HG03442 (cell line): ENCODE measurements around the gene AKR1E2.
"Not testable (repeated sequence)": the region's sequence is repeated elsewhere in the genome, so short reads cannot be mapped to it uniquely, and the experiment has no call there.

ENCODE experiments used
- ATAC-seq: cut with Tn5 transposase; IDR thresholded peaks from one replicate; pipeline ENCODE4 v1.9.1; 2021; ENCODE audit warnings: mild to moderate bottlenecking, moderate library complexity; ENCODE audit not compliant: unreplicated experiment

The AKR1E2 gene

DNA sequence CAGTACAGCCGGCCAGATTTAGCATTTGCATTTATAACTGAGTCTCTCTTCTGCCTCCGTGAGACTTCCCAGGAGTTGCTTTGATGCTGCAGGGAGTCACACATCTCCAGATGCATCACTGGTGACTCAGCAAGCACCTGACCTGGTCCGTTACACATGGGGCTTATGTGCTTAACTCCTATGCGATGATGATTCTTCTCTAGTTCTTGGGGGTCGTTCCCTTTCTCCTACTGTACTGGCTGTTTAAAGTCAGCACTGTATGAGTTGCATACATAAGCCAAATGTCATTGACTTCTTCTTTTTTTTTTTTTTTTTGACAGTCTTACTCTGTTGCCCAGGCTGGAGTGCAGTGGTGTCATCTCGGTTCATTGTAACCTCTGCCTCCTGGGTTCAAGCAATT, 13.0 kb upstream of the AKR1E2 start:
- no peak for ATAC-seq

DNA sequence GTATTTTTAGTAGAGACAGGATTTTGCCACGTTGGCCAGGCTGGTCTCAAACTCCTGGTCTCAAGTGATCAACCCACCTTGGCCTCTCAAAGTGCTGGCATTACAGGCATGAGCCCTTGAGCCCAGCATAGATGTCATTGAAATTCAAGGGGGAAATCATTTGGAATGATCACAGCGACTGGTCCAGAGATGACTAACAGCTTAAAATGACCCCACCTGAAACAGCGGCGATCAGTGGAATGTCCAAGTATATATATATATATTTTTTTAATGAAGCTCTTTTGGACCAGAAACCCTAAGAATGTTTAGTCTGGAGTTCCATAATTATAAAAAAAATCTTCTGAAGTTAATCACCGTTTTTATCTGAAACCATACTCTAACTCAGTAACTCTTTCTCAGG, 12.5 kb upstream of the AKR1E2 start:
- no peak for ATAC-seq

DNA sequence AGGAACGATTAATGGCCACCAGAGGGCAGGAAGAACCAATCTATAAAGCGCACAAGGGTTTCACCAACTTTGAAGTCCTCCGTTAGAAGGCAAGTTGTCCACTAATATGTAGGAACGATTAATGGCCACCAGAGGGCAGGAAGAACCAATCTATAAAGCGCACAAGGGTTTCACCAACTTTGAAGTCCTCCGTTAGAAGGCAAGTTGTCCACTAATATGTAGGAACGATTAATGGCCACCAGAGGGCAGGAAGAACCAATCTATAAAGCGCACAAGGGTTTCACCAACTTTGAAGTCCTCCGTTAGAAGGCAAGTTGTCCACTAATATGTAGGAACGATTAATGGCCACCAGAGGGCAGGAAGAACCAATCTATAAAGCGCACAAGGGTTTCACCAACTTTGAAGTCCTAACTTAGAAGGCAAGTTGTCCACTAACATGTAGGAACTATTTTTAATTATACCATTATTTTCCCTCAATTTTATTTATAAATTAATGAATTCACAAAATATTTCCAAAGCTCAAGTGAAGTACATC, 10.3 kb upstream of the AKR1E2 start:
- ATAC-seq: not testable (repeated sequence)

DNA sequence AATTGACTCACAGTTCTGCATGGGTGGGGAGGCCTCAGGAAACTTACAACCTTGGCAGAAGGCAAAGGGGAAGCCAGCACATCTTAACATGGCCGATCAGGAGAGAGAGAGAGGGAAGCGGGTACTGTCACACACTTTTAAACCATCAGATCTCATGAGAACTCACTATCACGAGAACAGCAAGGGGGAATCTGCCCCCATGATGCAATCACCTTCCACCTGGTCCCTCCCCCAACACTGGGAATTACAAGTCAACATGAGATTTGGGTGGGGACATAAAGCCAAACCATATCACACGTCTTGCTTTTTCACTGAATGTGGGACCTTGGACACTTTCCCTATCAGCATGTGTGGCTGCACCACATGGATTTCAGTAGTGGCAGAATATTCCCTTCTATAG, 9.0 kb upstream of the AKR1E2 start:
- ATAC-seq: no peak

DNA sequence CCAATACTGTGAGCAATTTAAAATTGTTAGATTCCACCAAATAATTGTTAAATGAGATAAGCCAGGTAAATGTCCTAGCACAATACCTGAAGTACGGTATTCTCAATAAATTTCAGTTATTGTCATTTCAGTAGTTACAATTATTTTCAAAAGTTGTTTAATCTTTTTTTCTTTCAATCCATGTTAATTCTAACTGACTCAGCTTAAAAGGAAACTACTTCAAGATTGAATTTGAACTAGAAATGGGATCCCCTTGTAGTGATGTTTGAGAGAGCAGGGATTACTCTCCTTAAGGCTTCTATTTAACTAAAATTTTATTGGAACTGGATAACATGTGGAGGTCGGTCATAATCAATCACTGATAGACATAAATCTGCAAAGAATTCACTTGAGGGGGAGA, 6.9 kb upstream of the AKR1E2 start:
- ATAC-seq: no peak

DNA sequence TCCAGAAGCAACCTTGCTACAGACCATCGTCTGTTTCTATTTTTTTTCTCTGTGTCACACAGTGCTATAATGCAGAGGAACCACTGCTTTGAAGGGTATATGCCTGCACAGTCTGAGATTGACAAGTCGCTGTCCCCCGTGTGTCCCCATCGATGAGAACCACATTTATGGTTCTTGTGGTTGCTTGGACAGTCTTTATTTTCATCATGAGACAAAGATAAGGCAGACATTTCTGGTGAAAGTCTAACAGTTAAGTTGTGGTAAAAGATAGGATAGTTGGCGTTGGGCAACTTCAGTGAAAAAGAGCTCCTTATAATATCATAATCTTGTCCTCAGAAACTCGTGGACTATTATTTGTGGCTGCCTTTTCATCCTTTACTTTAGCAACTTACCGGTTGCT, 6.3 kb upstream of the AKR1E2 start:
- ATAC-seq: no peak

DNA sequence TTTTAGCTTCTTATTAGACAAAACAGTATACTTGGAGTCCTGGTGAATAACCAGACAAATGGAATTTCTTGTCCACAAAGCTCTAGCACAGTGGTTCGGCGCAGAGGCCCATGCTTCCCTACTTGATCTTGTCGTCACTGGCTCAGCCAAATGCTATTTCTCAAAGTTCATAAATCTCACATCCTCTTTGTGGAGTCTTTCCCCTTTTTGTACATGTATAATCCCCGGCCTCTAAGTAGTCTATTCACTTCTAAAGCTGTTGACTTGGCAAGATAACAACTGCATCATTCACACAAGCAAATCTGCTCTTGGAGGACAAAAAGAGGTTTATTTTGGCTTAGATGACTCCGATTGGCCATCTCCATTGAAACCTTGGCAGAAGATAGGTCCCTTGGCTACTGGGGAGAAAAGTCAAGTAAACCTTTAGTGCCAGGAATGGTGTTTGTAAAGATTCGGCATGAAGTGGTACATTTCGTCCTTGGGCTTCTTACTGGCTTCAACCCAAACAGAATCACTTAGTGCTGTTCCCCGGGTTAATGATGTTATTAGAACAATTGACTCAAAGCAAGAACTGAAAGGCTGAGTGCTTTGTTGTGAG, 5.1 kb upstream of the AKR1E2 start:
- ATAC-seq: no peak

DNA sequence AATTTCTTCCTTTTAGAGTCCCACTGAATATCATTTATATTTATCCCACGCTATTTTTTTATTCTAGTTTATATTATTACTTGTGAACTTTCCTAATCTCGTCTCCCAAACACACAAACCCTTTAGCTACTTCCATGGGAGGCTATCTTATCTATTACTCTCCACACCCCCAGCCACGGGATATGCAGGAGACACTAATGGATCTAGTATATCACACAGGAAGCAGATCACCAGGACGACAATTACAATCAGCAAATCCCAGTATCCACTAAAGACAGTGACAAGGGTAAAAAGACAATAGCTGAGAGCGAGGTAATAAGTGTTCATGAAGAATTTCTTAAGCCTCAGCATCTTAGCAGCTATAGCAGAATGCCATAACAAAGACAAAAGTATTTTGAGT, 3.8 kb upstream of the AKR1E2 start:
- ATAC-seq: no peak

DNA sequence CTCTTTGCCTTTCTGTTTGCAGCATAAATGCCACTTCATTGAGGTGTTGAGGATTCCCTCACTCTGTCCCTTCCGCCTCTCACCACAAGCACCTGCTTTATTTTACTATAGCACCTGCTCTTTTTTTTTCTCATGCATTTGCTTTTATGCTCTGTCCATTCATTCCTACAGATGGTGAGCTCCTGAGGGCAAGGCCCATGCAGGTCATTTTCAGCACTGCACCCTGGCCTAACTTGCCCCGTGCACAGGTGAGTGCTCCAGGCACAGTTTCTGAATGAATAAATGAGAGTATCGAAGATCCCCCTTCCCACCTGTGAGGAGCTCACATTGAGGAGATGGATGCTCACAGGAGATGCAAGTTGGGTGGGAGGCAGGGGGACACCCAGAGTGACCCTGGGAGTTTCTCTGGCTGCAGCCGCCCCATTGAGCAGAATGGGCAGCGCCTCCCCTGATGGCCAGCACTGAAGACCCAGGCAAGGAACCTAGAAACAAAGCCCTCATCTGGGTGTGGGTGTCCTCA, 1.2 kb upstream of the AKR1E2 start:
- ATAC-seq: no peak

DNA sequence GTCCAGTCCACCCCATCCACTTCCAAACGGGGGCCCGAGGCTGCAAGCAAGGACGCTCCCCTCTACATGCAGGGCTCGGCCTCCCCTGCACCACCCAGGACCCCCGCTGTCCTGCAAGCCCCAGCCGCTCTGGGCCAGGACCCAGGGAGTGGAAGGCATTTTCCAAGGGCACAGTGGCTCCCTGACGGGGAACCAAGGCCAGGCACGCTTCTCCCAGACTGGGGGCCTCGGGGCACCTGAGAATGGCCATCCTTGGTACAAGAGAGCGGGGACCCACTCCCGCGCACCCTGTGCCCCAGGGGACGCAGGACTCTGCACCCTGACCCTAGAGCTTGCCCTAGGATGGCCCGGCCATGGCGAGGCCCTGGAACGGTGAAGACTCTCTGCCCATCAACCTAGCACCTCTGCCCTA, 545 bp upstream of the AKR1E2 start:
- ATAC-seq: no peak

DNA sequence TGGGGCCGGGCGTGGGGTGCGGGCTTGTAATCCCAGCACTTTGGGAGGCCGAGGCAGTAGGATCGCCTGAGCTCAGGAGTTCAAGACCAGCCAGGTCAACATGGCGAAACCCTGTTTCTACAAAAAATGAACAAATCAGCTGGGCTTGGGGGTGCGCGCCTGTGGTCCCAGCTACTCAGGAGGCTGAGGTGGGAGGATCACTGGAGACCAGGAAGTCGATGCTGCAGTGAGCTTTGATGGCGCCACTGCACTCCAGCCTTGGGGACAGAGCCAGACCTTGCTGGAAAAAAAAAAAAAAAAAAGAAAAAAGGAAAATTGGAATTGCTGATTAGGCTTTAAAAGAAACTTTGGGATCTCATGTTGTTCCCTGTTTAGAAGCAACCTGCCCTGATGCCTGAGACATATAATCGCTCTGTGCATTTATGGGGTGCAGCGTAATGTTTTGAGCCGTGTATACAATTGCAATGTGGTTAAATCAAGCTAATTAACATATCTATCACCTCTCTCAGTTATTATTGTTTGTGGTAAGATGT, 851 bp downstream of the AKR1E2 start:
- ATAC-seq: no peak

DNA sequence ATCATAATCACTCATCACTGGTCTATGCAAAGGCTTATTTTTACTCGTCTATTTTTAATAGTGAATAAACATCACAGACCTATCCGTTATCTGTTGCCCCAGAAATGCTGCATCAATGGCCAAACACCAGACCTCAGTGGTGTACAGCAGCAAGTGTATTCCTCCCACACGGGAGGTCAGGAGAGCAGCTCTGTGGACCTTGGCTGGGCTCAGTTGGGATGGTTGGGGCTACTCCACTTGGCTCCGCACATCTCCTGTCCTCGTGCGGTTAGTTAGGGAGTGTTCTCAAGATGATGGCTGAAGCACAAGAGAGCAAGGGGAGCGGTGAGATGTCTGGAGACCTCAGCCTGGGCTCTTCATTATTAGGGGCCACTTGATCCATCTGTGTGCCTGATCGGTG, 2.0 kb downstream of the AKR1E2 start:
- no peak for ATAC-seq

DNA sequence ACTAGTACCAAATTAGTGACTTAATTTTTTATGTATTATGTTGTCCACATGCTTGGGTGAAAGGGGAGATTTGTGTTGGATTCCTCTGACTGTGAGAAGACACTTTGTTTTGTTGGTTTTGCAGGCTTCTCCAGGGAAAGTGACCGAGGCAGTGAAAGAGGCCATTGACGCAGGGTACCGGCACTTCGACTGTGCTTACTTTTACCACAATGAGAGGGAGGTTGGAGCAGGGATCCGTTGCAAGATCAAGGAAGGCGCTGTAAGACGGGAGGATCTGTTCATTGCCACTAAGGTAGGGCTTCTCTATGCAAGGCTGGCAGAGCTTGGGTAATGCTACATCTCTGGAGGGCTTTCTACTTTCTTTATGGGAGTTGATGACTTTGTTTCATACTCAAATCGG, 4.5 kb downstream of the AKR1E2 start:
- ATAC-seq: no peak

DNA sequence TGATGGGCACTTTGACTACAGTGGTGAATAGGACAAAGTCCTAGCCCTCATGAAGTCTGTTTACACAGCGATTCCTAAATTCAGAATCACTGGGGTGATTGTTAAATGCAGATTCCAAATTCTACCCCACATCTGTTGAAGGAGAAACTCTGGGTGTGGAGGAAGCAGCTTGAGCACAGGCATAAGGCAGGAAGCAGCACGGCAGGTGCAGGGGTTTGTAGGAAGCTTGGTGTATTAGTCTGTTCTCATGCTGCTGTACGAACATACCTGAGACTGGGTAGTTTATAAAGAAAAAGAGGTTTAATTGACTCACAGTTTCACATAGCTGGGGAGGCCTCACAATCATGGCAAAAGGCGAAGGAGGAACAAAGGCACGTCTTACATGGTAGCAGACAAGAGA, 5.1 kb downstream of the AKR1E2 start:
- ATAC-seq: no peak

DNA sequence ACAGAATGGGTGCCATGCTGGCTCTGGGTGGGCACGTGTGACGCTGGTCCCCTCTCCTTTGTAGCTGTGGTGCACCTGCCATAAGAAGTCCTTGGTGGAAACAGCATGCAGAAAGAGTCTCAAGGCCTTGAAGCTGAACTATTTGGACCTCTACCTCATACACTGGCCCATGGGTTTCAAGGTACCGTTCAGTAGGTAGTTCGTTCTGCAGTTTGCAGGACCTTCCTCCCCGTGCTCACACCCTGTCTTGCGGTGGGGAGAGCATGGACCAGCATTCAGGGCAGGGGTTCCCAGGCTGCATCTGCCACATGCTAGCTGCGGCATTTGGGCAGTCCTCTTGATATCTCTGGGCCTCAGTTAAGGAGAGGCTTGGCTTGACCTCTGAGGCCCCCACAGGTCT, 7.3 kb downstream of the AKR1E2 start:
- no peak for ATAC-seq

DNA sequence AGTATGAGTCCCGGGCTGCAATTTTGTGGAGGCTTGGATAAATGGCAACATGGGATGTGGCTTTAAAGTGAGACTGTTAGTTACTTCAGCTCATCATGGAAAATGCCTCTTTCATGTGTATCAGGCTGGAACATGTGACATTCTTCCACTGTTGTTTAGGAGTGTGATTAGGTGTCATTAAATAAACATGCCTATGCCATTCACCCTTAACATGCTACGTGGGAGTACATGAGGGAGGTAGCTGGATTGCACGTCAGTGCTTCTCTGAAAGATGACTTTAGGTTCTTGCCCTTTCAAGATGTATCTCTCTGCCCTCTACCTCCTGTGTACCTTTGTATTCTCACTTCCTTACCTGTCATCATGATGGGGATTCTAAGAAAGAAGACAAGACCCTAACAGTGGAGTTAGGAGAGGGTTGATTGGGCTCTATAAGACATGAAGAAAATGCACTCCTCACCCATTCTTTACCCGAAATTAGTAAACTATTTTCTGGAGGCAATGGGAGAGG, 8.9 kb downstream of the AKR1E2 start:
- no peak for ATAC-seq

DNA sequence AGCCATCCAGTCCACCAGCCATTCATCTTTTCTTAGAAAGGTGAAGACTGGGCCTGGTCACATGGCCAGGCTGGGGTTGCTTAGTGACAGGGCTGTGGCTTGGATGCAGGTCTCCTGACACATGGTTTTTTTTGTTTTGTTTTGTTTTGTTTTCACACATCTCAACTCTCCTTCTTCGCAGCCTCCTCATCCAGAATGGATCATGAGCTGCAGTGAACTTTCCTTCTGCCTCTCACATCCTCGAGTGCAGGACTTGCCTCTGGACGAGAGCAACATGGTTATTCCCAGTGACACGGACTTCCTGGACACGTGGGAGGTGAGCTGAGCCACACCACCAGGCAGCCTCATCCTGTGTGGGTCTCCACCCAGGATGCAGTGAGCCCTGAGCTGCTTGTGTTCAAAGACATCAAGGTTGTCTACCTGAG, 9.5 kb downstream of the AKR1E2 start:
- no peak for ATAC-seq

DNA sequence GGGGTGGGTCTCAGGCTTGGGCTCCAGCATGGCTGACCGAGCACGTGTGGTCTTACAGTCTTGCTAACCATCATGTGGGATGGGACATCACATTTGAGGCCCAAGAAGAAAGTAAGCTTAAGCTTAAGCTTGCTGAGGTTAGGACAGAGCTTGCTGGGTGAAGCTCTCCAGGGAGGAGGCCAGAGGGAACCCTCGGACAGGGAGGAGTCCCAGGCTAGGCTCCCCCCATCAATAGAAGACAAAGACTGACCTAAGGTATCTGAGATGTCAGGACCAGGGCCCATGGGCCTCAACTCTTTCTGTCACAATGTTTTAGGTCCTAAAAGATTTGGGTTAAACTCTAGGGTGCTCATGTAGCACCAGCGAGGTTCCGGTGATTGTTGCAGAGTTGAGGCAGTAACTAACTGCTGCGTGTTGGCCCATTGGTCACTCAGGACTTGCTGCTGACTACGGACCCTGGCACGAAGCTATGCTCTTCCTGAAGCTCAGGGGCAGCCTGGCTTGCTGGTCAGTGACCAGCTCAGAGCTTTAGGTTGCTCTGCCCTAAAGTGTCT, 10.5 kb downstream of the AKR1E2 start:
- ATAC-seq: no peak

DNA sequence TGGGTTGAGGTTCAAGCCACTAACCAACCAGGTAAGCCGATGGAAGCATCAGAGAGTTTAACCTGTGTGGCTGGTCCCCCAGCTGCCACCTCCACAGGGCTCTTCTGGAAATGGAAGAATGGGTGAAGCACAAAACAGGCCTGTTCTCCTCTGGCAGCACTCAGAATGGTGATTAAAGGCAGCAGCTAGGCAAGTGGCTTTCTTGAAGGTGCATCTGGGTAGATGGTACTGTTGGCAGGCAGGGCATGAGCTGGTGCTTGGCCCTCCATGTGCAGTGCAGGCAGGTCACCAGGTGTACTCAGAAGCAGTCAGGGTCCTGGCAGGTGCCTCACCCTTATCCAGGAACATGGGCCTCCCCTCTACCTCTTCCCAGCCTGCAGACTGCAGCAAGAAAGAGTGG, 11.5 kb downstream of the AKR1E2 start:
- ATAC-seq: no peak

DNA sequence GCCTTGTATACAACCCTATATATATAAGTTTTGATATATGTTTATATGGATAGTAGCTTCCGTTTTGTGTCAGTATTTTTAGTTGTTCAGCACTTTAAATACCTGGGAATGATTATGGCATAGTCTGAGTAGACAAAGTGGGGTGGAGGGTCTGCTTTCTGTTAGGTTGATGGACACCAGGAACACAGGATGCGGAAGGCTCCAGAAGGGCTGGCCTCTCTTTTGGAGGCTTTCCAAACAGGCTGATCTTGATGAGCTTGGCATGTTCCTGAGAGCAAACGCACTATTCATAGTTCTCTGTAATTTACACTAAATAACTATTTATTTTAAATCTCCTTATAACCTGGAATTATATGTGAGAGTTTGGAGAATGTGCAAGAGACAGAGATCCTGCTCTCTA, 12.7 kb downstream of the AKR1E2 start:
- ATAC-seq: no peak

DNA sequence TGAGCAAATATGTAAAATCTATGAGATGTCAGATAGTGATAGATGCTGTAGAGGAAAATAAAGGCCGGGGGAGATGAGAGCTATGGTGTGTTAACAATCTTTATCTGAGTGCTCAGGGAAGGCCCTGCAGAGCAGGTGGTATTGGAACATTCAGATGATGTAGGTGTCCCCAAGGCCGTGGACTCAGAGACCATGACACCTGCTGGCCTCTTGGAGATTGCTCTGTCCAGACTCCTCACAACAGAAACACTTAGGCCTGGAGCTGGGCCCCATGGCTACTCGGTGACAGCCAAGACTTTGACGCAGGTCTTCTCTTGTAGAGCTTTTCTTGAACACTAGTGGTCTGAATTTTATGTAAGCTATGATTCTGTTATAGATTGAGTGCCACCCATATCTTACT, 13.3 kb downstream of the AKR1E2 start:
- no peak for ATAC-seq

DNA sequence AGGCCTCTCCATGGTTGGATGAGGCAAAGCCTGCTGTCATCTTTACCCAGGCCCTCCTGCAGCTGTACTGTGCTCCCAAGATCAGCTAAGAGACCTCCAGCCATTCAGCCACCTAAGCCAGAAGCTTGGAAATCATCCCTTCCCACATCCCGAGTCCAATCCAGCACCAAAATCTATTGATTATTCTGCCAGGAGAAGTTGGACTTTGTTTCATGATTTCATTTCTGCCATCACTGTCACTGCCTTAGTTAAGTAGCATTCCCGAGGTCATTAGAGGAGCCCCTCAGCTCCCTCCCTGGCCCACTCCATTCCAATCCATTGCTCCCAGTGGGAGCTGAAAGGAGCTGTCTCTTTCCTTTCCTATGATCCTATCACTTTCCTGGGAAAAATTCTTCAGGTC, 14.1 kb downstream of the AKR1E2 start:
- ATAC-seq: no peak
